ENCODE data around the gene CTPS2. TPM values are rescaled to one million over a fixed set of nuclear protein-coding genes. Genes with fewer than 3 reads are reported as not detected.

Gene CTPS2
- total RNA-seq, 1 experiment from 2014 or later: 9.6 TPM

DNA sequence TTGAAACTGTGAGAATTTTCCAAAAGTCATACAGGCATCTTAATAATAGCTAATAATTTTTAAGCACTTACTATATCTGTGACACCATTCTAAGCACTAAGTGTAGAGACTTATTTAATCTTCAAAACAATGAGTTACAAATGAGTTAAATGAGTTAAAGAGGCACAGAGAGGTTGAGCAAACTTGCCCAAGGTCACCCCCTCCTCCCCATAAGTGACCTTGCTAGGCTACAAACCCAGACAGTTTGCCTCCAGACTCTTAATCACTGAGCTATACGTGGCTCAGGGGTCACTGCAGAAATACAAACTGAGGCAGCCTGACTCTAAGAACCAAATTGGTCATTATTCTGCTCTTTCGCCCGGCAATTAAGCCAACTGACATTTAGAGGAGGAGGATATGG is 15.5 kb downstream of the CTPS2 start:
- ChIA-PET CTCF (no interaction called here), RAD21 (ENCODE audit: low non-redundant PET in 1 of 2, low total read pairs in 2 of 2, uncharacterized antibody in 2 of 2, unreplicated experiment in 2 of 2) (no interaction called here), POLR2A (no interaction called here)
- no TSS peak for BruUV-seq (replicated peaks)
- no peak for ATAC-seq
- H3K4me1 ChIP-seq (ENCODE audit: control insufficient read depth in 1 of 2, insufficient read depth in 2 of 2, low read length in 2 of 2): no peaks in the 10 kb centered on the region
- no peak for DNase-seq (ENCODE audit: low read depth, low spot score)
- H3K4me2 ChIP-seq (ENCODE audit: low read length): no peak overlapping the region
- TF ChIP-seq SP1 (IDR thresholded peaks at IDR 0.05; ENCODE audit: low read depth): no peak
- TF ChIP-seq, protein P1, sequence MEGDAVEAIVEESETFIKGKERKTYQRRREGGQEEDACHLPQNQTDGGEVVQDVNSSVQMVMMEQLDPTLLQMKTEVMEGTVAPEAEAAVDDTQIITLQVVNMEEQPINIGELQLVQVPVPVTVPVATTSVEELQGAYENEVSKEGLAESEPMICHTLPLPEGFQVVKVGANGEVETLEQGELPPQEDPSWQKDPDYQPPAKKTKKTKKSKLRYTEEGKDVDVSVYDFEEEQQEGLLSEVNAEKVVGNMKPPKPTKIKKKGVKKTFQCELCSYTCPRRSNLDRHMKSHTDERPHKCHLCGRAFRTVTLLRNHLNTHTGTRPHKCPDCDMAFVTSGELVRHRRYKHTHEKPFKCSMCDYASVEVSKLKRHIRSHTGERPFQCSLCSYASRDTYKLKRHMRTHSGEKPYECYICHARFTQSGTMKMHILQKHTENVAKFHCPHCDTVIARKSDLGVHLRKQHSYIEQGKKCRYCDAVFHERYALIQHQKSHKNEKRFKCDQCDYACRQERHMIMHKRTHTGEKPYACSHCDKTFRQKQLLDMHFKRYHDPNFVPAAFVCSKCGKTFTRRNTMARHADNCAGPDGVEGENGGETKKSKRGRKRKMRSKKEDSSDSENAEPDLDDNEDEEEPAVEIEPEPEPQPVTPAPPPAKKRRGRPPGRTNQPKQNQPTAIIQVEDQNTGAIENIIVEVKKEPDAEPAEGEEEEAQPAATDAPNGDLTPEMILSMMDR (IDR thresholded peaks at IDR 0.05 in 2 of 3, conservative IDR thresholded peaks at IDR 0.05 in 1 of 3; ENCODE audit: borderline replicate concordance in 1 of 3, insufficient read depth in 1 of 3, low read depth in 2 of 3, low read length in 2 of 3): no peak
- TF ChIP-seq, protein P2, sequence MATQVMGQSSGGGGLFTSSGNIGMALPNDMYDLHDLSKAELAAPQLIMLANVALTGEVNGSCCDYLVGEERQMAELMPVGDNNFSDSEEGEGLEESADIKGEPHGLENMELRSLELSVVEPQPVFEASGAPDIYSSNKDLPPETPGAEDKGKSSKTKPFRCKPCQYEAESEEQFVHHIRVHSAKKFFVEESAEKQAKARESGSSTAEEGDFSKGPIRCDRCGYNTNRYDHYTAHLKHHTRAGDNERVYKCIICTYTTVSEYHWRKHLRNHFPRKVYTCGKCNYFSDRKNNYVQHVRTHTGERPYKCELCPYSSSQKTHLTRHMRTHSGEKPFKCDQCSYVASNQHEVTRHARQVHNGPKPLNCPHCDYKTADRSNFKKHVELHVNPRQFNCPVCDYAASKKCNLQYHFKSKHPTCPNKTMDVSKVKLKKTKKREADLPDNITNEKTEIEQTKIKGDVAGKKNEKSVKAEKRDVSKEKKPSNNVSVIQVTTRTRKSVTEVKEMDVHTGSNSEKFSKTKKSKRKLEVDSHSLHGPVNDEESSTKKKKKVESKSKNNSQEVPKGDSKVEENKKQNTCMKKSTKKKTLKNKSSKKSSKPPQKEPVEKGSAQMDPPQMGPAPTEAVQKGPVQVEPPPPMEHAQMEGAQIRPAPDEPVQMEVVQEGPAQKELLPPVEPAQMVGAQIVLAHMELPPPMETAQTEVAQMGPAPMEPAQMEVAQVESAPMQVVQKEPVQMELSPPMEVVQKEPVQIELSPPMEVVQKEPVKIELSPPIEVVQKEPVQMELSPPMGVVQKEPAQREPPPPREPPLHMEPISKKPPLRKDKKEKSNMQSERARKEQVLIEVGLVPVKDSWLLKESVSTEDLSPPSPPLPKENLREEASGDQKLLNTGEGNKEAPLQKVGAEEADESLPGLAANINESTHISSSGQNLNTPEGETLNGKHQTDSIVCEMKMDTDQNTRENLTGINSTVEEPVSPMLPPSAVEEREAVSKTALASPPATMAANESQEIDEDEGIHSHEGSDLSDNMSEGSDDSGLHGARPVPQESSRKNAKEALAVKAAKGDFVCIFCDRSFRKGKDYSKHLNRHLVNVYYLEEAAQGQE (IDR thresholded peaks at IDR 0.05; ENCODE audit: low read depth): no peak
- TF ChIP-seq JUND (IDR thresholded peaks at IDR 0.05): no peak
- TF ChIP-seq TCF7L2 (IDR thresholded peaks at IDR 0.05; ENCODE audit: borderline replicate concordance, extremely low read depth, insufficient read depth, insufficient read length): no peak
- no peak for TF ChIP-seq EGR1 (IDR thresholded peaks at IDR 0.05; ENCODE audit: low read depth)
- TF ChIP-seq RAD21 (IDR thresholded peaks at IDR 0.05; ENCODE audit: low read depth): no peak
- TF ChIP-seq ZNF274 (IDR thresholded peaks at IDR 0.05; ENCODE audit: low read depth, low read length): no peak
- no peak for TF ChIP-seq CEBPB (IDR thresholded peaks at IDR 0.05; ENCODE audit: low read depth)
- H4K20me1 ChIP-seq (ENCODE audit: insufficient read depth): no peaks in the 10 kb centered on the region
- H3K27ac ChIP-seq (ENCODE audit: low read depth, low read length): no peak overlapping the region
- intact Hi-C loops (cut with micrococcal nuclease): no loop called here
- no peaks in the 10 kb centered on the region for H3K27me3 ChIP-seq (ENCODE audit: insufficient read depth, low read length)
- H3K79me2 ChIP-seq (ENCODE audit: insufficient read depth, low read length): no peaks in the 10 kb centered on the region
- H3K9me3 ChIP-seq (ENCODE audit: control insufficient read depth in 1 of 2, insufficient read depth in 1 of 2, low read depth in 1 of 2, low read length in 2 of 2): no peaks in the 10 kb centered on the region
- no peaks in the 10 kb centered on the region; a peak in 1 of 4 replicates for H3K36me3 ChIP-seq (ENCODE audit: control insufficient read depth in 1 of 2, insufficient read depth in 2 of 2, low read length in 2 of 2)
- no peak overlapping the region for H3K9ac ChIP-seq (ENCODE audit: low read length)
- H3K9me2 ChIP-seq (ENCODE audit: insufficient read depth): no peaks in the 10 kb centered on the region
- no peak overlapping the region for H2AFZ ChIP-seq (ENCODE audit: low read depth, low read length, poor library complexity, severe bottlenecking)
- no peak overlapping the region for H3K4me3 ChIP-seq (replicated peaks in 1 of 2; ENCODE audit: low read depth in 1 of 2, low read length in 2 of 2)

Data from HCT116 (cell line).